ENCODE results near the gene ZSWIM6.
"Not testable (repeated sequence)": the region's sequence is repeated elsewhere in the genome, so short reads cannot be mapped to it uniquely, and the experiment has no call there.

Gene ZSWIM6

DNA sequence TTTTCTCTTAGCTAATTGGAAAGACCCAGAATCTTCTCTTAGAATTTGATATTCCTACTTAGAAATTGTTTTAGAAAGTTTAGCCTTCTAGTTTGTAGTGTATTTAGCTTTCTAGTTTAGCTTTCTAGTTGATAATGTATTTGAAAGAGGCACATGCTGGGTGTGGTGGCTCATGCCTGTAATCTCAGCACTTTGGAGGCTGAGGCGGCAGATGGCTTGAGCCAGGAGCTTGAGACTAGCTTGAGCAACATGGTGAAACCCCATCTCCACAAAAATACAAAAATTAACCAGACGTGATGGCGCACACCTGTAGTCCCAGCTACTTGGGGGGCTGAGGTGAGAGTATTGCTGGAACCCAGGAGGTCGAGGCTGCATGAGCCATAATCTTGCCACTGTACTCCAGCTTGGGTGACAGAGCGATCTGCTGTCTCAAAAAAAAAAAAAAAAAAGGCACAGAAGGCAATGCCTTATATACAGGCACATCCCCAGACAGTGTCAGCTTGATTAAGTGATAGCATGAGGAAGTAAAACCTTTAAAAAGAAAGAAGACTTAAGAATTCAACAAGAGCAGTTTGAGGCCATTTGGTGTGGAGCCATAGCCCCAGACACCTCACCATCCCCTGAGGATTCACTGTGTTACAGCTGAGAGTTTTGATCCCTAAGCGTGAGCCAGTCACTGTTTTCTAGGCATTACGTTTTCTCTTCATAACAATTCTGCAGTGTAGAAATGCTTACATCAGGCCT, 34.6 kb downstream of the ZSWIM6 start:
- no peak for DNase-seq

DNA sequence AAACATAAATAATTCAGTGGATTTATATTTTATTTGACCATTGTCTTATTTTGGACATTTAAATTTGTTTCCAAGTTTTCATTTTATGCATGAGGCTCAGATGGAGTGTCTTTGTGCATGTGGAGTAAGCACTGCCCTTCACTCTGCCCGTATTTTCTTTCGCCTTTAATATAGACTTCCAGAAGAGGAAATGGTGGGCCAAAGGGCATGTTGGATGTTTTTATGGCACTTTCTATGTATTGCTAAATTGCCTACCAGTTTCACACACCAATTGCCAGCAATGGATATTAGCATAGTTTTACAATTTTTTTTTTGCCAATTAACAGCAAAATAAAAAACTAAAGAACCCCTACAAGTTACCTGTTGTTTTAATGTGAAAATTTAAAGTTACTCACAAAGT, 38.4 kb downstream of the ZSWIM6 start:
- no peak for DNase-seq

DNA sequence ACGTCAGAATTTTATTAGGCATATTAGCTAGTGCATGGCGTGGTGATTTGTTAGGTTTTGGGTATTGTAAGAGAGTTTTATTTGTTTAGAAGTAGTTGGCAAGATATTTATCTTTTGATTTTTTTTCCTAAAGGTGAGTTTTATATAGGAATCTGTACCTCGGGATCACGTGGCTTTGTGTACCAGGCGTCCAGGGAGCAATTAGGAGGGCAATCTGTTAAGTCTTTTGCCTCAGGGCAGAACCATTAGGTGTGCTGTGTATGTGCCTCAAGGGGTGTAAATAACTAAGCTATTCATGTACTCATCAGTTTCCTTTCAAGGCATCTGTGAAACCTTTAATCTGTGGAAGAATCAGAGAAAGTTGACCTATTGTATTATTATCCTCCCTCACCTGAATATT, 39.4 kb downstream of the ZSWIM6 start:
- DNase-seq: no peak

DNA sequence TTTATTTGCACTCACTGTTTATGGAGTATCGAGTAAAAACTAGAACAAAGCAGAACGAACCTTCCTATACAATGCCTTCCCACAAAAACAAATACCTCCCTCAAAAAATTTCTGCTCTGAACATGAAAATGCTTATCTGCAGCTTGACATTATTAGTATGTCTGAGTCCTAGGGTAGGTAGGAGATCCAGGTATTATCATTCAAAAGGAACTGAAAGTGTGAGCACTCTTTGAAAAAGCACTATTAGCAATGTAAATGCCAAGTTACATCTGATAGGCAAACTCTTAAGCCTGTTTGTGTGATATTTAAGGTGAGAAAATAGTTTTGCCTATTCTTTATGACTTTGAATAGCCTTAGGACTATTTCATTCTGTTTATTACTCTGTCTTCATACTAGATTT, 47.6 kb downstream of the ZSWIM6 start:
- no peak for DNase-seq

DNA sequence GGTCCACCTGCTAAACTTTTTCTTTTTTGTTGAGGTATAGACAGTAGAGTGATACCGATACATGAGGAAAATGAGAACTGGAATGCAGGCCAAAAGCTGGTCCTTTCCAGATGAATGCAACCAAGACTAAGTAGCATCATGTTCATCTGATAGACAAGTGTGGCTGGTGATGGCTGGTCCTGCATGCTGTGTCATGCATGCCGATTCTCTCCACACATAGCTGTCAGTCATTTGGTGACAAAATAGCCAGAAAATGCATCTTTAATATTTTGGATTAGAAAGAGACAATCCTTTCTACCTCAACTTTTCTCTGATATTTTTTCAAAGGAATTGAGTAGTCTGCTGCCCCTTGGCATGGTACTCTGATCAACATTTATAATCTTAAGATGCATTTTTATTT, 49.9 kb downstream of the ZSWIM6 start:
- no peak for DNase-seq

DNA sequence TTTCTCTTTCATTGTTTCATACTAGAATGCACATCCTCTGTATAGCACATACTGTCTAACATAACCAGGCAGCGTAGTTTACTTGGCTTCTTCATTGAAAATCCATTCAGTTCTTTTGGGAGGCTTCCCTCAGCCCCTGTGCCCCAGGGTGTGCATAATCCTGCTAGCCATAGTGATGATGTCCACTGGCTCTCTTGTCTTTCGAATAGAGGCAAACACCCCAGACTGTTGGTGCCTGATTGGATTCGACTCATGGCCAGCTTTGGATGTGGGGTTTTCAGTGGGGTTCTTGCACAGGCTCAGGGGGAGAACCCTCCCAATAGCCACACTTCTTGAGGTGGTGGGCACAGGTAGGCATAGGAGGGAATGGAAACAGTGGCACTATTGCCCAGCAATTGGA, 53.6 kb downstream of the ZSWIM6 start:
- DNase-seq: no peak

DNA sequence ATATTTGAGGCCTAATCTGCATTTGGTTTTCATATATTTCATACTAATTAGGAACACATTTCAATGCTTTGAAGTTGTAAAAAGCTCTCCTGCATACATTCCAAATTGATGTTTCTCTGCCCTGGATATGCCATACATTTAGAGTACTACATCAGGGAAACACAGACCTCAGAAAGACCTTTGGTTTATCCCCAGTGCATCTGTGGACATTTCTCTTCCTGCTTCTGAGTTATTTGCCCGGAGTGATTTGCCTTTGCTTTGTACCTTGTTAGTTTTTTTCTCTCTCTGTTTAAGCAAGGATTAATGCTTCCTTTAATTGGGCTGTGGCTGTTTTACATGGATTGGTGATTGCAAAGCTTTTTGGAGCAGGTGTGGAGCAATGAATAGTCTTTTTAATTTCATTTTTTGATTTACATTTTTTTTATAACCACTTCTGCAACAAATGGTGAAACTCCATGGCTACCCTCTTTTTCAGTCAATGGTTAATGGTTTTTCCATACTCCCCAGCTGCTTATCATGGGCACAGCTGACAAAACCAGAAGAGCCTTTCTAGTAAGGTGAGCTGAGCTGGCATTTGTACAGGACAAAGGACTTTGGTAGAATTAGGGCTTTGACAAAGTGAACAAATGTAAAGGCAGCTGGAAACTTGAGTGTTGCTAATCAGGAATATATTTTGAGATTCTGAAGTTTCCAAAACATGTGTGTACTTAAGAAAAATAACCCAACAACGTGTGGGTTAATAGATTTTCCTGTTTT, 54.2 kb downstream of the ZSWIM6 start:
- no peak for DNase-seq

DNA sequence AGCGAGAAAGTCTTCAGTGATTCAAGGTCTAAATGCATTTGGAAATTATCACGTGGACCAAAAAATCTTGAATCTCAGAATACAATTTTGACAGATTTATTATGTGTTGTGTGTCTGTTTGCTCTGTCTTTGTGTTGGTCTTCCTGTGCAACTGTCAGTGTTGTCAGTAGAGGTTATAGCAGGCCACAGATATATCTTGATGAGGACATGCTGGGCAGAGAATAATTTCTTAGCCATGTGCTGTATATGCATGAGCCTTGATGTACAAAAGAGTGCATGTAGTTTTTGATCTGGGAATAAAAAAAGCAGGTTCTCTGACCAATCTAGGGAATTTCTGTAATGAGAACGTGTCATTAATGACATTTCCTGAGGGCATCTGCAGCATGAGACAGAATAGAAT, 57.6 kb downstream of the ZSWIM6 start:
- no peak for DNase-seq

DNA sequence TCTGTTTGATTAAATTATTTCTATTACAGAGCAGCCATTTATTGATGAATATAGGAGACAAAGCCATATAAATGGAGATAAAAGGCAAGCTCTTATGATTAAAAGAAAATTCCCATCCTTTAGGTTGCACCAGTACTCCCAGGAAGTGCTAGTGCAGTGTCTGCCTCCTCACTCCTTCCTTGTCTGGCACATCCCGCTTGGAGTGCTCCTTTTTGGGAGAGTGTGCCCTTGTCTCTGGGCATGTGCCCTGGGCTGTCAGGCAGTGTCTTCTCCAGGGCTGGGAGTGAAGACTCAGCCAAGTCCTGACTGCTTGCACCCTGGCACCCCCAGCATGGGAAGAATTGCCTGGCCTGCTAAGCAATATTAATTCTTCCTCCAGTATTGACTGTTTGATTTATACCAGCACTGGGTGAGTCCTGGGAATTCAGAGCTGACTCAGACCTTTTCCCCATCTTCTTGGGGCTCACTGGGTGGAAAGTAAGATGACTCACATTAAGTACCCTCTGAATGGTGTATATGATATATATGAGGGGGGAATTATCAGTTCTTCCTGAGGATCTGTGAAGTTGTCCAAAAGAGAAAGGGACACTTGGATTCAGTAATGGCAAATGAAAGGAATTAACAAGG, 62.1 kb downstream of the ZSWIM6 start:
- peak; percentile 29 for DNase-seq

DNA sequence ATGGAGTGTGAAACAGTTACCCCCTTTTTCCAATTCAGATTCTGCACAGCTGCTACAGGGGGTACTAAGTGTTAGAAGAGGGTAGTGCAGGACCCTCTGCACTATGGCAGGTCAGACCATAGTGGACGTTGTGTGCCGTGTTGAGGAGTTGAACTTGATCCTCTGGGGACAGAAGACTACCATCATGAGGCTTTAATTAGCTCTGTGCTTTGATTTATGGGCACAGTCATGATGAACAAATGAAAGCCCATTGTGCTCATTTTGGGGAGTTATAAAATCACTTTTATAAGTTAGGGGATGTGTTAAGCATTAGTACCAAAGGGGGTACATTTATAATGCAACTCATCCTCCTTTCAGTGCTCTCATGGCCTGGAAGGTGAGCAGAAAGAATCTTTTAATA, 62.7 kb downstream of the ZSWIM6 start:
- DNase-seq: no peak

DNA sequence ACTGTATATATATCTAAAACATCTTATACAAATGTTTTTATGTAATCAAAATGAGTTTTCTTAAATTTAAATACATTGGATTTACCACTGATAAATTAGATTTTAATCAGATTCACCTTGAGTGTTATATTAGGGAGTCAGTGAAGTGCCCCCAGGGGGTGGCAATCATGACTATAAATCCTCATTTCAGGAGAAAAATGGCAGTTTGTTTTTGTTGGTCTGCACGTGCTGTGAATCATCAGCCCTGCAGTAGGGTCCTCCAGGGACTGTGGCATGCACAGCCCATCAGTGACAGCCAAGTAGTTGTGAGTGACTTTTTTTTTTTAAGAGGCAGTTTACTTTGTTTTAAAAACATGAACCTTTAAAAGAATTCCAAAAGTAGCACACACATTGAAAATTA, 65.2 kb downstream of the ZSWIM6 start:
- DNase-seq: peak; percentile 61

DNA sequence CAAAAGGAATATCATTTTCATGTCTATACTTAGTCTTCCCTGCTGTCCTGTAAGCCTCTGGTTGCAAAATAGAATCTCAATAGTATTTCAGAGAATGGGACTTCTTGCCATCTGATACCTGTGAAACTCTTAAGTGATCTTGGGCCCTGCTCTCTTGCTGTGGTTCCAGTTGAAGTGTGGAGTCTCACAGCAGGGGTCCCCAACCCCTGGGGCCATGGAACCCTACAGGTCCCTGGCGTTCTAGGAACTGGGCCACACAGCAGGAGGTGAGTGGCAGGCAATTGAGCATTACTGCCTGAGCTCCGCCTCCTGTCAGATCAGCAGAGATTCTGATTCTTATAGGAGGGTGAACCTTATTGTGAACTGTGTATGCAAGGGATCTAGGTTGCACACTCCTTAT, 65.9 kb downstream of the ZSWIM6 start:
- no peak for DNase-seq

DNA sequence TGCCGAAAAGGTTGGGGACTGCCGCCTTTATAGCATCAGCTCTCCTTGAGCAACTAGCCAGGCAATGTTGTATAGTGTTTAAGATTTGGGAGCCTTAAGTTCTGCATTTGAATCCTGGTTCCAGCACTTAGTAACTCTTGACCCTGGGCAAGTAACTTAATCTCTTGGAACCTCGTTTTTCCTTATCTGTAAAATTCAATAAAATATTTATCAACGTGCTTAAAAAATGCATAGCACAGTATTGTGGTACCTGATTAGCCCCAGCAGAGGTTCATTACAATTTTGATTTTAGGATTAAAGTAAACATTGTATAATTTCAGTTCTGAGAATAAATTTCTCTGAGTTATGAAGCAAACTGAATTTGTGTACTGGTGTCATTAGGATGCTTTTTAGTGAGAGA, 66.4 kb downstream of the ZSWIM6 start:
- no peak for DNase-seq

DNA sequence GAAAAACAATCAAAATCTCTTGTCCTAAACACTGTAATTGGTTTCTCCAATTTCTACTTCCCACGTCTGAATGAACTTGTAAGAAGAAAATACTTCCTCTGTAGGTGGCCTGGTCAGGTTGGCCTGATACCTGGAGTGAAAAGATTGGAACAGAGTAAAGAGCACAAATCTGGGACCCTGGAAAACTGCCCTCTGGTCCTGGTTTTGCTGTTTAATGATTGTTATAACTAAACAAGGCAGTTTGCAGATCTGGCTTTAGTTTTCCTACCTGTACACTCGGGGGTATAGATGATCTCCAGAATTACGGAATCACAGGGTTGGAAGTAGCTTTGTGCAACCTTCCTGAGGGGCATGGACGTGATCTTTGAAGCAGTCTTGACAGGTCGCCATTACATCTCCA, 67.6 kb downstream of the ZSWIM6 start:
- DNase-seq: no peak

DNA sequence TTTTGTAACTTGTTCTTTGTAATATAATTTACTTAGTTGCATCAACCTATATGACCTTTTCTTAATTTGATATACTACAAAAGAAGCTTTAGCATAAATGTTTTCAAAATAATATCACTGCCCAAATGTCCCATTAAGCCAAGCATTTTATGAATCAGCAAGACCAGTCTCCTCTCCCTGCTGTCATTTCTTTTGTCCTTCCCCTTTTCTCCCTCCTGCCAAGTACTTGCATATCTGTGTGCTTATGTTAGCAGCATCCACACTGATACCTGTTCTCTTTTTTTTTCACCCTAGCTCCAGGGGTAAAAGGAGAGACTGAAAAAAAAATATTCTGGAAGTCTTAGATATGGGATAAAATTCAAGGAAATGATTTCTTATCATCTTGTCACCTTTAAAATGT, 69.7 kb downstream of the ZSWIM6 start:
- DNase-seq: peak; percentile 52

DNA sequence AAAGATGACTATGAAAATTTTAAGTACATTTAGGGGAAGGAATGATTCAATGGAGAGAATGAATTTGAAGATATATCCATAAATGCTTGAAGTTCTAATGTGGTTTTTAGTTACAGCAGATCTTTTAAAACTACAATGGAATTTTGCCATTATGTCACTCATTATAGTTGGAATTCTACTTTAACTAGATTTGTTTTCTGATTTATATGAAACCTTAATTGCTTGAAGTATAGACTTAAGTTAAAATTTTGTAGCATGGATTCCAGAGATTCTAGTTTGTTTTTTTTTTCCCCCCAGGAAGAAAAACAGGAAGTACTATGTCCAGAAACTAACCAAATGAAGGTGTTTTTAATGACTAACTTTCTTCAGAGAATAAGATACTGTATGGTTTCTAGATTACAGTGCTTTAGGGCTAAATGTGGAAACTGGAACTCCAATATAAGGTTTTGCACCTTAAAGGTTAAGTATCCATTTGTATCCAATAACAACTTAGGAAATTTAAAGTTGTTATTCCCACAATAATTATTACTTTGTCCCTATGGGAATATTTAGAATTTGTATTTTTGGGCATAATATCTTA, 70.3 kb downstream of the ZSWIM6 start:
- DNase-seq: no peak

DNA sequence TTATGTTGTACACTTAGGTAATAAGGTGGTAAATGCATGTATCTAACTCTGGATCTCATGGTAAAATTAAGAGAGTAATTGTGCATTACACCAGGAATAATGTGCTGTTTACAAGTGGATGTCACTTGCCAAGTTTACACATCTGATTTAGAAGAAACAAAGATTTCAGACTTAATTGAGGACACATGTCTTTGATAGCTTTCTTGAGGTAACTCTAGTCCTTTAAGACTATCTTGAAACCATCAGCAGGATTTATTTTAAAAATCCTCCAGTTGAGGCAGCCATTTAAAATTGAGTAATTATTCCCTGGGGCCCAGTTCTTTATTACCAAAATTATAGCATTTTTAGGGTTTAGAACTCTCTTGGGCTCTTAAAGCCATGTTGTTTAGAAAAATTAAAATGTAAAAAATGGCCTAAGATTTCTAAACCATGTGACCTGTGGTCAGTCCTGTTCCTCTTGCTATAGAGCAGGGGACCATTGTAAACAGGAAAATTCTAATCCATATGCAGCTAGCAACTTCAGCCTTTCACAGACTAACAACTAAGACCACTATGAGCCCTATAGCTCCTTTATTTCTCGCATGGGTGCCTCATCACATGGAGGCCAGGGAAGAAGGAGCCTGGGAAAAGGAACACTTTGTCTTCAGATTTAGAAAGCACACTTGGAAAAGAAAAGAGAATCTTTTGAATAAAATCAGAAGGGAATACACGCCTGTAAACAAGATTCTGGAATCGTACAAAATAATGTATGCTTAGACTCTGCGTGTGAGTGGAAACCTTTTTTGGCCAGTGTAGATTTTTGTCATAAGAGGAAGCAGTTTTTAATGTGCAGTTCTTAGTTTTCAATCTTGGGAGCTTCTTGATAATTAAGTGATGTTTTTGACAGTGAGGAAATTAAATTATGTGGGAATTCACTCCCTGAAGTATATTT, 71.2 kb downstream of the ZSWIM6 start:
- no peak for DNase-seq

DNA sequence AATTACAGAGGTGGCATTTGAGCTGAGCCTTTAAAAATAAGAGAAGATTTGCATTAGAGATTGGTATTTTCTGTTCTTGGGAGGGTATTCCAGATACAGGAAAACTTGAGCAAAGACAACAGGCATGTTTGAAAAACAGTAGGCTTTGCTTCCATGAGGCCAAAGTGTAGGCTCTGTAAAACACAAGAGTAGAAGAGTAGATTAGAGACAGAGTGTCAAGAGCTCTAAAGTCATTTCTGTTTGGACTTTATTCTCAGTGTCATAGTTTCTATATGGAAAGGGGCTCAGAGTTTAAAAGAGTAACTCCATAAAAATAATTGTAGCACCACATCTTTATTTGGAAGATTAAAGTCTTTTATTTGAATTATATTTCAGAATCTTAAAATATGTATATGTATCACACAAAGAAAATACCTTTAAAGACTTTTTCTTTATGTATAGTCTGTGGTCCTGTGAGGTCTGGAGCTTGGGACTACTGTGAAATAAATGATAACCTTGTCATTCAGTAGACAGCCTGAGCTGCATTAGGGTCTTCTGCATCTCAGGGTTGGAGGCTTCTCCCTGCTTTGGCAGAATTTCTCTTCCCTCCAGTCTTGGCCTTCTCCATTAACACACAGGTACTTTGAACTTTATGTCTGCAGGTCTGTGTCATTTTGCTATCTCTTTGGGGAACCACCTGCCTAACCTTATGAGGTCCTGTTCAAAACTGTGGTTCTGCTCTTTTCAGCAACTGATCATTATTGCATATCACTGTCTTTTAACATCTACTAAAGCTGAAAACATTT, 73.6 kb downstream of the ZSWIM6 start:
- DNase-seq: no peak

DNA sequence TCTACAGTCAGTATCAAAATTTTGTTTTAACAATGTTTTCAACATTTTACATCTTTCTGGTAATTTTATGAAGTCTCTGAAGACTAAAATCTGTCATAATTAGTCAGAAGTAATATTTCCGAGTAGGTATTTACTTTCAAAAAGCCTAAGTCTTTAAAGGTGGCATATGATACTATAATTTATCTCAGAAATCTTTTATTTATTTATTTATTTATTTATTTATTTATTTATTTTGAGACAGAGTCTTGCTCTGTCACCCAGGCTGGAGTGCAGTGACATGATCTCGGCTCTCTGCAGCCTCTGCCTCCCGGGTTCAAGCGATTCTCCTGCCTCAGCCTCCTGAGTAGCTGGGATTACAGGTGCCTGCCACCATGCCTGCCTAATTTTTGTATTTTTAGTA, 74.4 kb downstream of the ZSWIM6 start:
- not testable (repeated sequence) for DNase-seq

DNA sequence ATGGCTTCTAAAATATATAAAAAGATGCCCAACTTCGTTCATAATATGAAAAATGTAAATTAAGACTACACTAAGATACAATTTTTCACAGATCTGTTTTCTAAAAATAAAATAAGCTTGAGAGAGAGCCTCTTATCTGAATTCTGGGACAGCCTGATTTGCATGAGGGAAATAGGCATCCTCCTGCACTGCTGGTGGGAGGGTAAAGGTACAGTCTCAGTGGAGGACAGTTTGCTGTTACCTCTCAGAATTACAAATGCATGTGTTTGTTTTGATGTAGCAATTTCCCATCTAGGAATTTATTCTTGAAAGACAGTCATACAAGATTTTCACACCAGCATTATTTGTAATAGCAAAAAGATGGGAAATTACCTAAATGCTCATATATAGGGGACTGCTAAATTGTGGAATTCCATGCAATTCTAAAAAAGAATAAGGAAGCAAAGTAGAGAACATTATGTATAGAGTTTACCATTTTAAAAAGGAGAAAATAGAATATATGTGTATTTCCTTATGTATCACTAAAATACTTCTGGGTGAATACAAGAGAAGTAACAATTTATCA, 75.7 kb downstream of the ZSWIM6 start:
- no peak for DNase-seq

DNA sequence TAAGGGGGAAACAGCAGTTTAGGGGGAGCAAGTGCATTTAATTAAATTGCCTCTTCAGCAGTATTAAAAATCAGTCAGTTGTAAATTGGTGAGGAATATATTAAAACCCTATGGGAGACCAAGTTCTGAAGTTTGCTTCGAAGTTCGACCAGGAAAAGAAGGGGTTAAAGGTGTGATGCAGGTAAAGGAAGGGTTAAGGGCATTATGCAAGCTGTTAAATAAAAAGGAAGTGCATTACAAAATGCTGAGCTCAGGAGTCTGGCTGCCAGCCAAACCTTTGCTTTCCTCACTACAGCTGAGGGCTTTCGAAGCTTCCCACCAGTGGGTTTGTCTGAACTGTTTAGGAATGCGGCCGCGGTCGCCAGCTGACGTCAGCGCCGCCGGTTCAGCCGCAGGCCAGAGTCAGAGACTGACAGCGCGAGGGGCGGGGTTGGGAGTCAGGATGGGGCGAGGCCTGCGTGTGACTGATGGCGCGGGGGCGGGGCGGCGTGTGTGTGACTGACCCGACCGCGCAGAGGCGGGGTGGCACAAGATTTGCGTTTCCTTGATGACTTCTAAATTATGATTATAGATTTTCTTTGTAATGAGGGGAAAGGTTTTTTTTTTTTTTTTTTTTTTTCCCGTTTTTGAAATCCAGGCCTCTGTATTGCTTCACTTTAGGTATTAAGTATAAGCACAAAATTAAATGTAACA, 76.6 kb downstream of the ZSWIM6 start:
- DNase-seq: peak; percentile 100

Data from fibroblast of skin of scalp (primary cell).